Prostate gland (tissue), 2 donors: ENCODE results near the gene KRTAP3-1.

Source experiments
- POLR2A ChIP-seq: fragments of 450-650 bp; IDR thresholded peaks from one replicate; pipeline ENCODE4 v1.6.1; 2016; ENCODE audit warnings: antibody characterized with exemption, mild to moderate bottlenecking
- TF ChIP-seq, protein P1 (sequence below), 4 experiments: fragments of 200-600 bp in 2 of 4; fragments of 450-650 bp in 2 of 4; sonication (generic) in 2 of 4; IDR thresholded peaks; 1 replicate in 3 of 4; 2 replicates in 1 of 4; pipeline ENCODE4 v1.5.1; 2016 to 2019; ENCODE audit warnings: antibody characterized with exemption in 4 of 4, mild to moderate bottlenecking in 2 of 4, moderate library complexity in 2 of 4

DNA sequence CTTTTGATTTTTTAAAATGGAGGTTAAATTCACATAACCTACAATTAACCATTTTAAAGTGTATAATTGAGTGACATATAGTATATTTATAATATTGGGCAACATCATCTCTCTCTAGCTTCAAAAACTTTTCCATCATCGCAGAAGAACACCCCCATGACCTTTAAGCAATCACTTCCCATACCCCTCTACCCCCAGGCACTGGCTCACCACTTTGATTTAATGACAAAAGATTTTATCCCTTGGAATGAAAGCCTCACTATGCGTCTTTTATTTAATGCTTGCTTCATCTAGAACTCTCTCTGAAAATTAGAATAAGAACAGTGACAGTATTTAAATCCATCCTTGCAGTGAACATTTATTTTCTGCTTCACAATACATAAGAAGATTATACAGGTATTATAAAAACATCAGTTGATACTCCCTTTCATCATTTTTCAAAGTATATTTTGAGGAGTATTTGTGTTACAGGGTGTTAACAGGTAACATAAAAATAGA lies 29.0 kb upstream of the KRTAP3-1 start:
- TF ChIP-seq, protein P1, sequence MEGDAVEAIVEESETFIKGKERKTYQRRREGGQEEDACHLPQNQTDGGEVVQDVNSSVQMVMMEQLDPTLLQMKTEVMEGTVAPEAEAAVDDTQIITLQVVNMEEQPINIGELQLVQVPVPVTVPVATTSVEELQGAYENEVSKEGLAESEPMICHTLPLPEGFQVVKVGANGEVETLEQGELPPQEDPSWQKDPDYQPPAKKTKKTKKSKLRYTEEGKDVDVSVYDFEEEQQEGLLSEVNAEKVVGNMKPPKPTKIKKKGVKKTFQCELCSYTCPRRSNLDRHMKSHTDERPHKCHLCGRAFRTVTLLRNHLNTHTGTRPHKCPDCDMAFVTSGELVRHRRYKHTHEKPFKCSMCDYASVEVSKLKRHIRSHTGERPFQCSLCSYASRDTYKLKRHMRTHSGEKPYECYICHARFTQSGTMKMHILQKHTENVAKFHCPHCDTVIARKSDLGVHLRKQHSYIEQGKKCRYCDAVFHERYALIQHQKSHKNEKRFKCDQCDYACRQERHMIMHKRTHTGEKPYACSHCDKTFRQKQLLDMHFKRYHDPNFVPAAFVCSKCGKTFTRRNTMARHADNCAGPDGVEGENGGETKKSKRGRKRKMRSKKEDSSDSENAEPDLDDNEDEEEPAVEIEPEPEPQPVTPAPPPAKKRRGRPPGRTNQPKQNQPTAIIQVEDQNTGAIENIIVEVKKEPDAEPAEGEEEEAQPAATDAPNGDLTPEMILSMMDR (IDR thresholded peaks at IDR 0.05) = no peak
- TF ChIP-seq POLR2A = no peak
